ENCODE results near the gene LAMB1. TPM values are rescaled to one million over a fixed set of nuclear protein-coding genes. Genes with fewer than 3 reads are reported as not detected.

LAMB1 gene
- total and polyA plus RNA-seq, 12 donors = 33.3 to 145 (median 59.3) TPM

DNA sequence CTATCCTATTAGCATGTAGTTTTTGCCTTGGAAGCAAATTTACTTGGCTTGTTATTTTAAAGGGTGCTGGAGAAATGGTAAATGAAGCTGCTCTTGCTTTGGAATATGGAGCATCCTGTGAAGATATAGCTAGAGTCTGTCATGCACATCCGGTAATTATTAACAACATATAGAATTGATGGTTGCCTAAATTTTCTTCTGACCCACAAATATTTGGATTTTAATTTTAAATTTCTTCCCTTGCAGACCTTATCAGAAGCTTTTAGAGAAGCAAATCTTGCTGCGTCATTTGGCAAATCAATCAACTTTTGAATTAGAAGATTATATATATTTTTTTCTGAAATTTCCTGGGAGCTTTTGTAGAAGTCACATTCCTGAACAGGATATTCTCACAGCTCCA lies 84.0 kb downstream of the LAMB1 start:
- H3K4me3 ChIP-seq = no peak overlapping the region
- intact Hi-C loops (cut with DNase I) = loop anchor here in 1 of 10 donors (10.0 kb wide), 1 partner anchor 226 kb away; no protein-coding TSS in a partner anchor
- TF ChIP-seq CTCF (IDR thresholded peaks at IDR 0.05) = no peak
- 96 to 98% methylated on average over 2 of the region's 2 CpGs for WGBS, 2 donors
- DNase-seq = no peak
- H3K27ac ChIP-seq = no peak overlapping the region
- H3K27me3 ChIP-seq = no peaks in the 10 kb centered on the region
- H3K4me1 ChIP-seq = peaks cover 0 to 31% (median 9%) of the 10 kb centered on the region in 9 donors
- H3K36me3 ChIP-seq = peaks cover 0 to 100% (median 55%) of the 10 kb centered on the region in 9 donors
- no peak for ATAC-seq
- no peaks in the 10 kb centered on the region for H3K9me3 ChIP-seq

- ATAC-seq = peak in 3 of 8 donors; percentile 42 to 80 (median 47)
- WGBS, 2 donors = 82 to 94% methylated on average over 3 of the region's 3 CpGs
- no peak for TF ChIP-seq CTCF (IDR thresholded peaks at IDR 0.05)
Observed at GRCh38 chr7:107917763-107918651, 85.0 kb downstream of the LAMB1 start.

GRCh38 chr7:107915541-107915940 lies 87.4 kb downstream of the LAMB1 start:
- WGBS, 2 donors = 98 to 99% methylated on average over 2 of the region's 2 CpGs

More at GRCh38 chr7:107917763-107918651, 85.0 kb downstream of the LAMB1 start:
- Histone ChIP-seq H3K27ac (peak overlapping the region in 1 of 10 donors; percentile 1), H3K27me3 (no peaks in the 10 kb centered on the region), H3K4me1 (peaks cover 0 to 35% (median 9%) of the 10 kb centered on the region in 9 donors), H3K36me3 (peaks cover 0 to 95% (median 45%) of the 10 kb centered on the region in 9 donors), H3K4me3 (no peak overlapping the region), H3K9me3 (no peaks in the 10 kb centered on the region)
- intact Hi-C loops (cut with DNase I) = loop anchor here in 1 of 10 donors (10.0 kb wide), 1 partner anchor 227 kb away; no protein-coding TSS in a partner anchor
- no peak for DNase-seq

More at GRCh38 chr7:107915541-107915940, 87.4 kb downstream of the LAMB1 start:
- H3K4me3 ChIP-seq = no peak overlapping the region
- peaks cover 0 to 95% (median 45%) of the 10 kb centered on the region in 9 donors for H3K36me3 ChIP-seq
- H3K27ac ChIP-seq = no peak overlapping the region
- no peak for DNase-seq
- intact Hi-C loops (cut with DNase I) = loop anchor here in 1 of 10 donors (10.0 kb wide), 1 partner anchor 229 kb away; no protein-coding TSS in a partner anchor
- TF ChIP-seq CTCF (IDR thresholded peaks at IDR 0.05) = no peak
- no peaks in the 10 kb centered on the region for H3K9me3 ChIP-seq
- peaks cover 0 to 29% (median 7%) of the 10 kb centered on the region in 9 donors for H3K4me1 ChIP-seq
- ATAC-seq = no peak
- no peaks in the 10 kb centered on the region for H3K27me3 ChIP-seq
